Fibroblast of lung (primary cell): ENCODE results near the gene SUCO.

Experiments used
- CTCF ChIP-seq, 2 donors: IDR thresholded peaks in 1 of 2; conservative IDR thresholded peaks in 1 of 2; 1 replicate in 1 of 2; 2 replicates in 1 of 2; pipeline ENCODE4 v1.5.1; 2011 to 2012; ENCODE audit warnings: low read length in 2 of 2, control low read depth in 1 of 2, inconsistent platforms in 1 of 2, low read depth in 1 of 2, mild to moderate bottlenecking in 1 of 2
- EZH2 ChIP-seq: IDR thresholded peaks from 2 replicates; pipeline ENCODE4 v1.5.1; 2012; ENCODE audit warnings: low read length, control low read depth, mild to moderate bottlenecking; ENCODE audit errors: missing control alignments

- TF ChIP-seq CTCF (conservative IDR thresholded peaks at IDR 0.05 in 1 of 2, IDR thresholded peaks at IDR 0.05 in 1 of 2; ENCODE audit: low read depth in 1 of 2, low read length in 2 of 2) (no peak), EZH2 (no peak)
These were observed 83.7 kb downstream of the SUCO start for GRCh38 chr1:172616636-172617035.
